ENCODE results near the gene TIAM1. TPM values are rescaled to one million over a fixed set of nuclear protein-coding genes. Genes with fewer than 3 reads are reported as not detected.
A peak's percentile ranks its signal among the peaks of the same experiment; 100 is the strongest.

The TIAM1 gene
- total and polyA plus RNA-seq, 12 donors: 6.5 to 33.3 (median 15.9) TPM

DNA sequence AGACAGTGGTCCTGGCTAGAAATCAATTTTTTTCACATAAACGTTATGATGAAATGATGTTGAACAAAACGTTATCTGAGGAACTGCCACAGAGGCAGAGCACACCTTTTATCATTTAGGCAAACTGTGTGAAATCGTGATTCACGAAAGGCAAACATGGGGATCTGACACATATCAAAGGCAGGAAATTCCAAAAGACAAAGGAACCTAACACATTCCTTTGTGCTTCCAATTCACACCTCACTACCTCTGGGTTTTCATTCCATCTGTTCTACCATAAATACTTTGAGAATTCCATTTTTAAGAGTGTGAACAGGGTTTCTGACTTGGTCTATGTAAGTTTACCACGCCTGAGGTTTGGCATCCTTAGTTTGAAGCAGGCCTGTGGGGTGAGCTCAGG is 186.3 kb downstream of the TIAM1 start:
- 60 to 69% (median 66%) methylated on average over 5 of the region's 5 CpGs for WGBS, 4 donors
- no peaks in the 10 kb centered on the region for H3K27me3 ChIP-seq
- no peak overlapping the region for H3K4me3 ChIP-seq
- no peak for DNase-seq
- H3K4me1 ChIP-seq (replicated peaks in 1 of 2): no peaks in the 10 kb centered on the region
- H3K9me3 ChIP-seq (replicated peaks in 1 of 3): no peaks in the 10 kb centered on the region
- peak overlapping the region in 1 of 5 donors; percentile 66 for H3K27ac ChIP-seq
- TF ChIP-seq, protein P1, sequence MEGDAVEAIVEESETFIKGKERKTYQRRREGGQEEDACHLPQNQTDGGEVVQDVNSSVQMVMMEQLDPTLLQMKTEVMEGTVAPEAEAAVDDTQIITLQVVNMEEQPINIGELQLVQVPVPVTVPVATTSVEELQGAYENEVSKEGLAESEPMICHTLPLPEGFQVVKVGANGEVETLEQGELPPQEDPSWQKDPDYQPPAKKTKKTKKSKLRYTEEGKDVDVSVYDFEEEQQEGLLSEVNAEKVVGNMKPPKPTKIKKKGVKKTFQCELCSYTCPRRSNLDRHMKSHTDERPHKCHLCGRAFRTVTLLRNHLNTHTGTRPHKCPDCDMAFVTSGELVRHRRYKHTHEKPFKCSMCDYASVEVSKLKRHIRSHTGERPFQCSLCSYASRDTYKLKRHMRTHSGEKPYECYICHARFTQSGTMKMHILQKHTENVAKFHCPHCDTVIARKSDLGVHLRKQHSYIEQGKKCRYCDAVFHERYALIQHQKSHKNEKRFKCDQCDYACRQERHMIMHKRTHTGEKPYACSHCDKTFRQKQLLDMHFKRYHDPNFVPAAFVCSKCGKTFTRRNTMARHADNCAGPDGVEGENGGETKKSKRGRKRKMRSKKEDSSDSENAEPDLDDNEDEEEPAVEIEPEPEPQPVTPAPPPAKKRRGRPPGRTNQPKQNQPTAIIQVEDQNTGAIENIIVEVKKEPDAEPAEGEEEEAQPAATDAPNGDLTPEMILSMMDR (IDR thresholded peaks at IDR 0.05): no peak
- TF ChIP-seq POLR2A (IDR thresholded peaks at IDR 0.05): no peak
- intact Hi-C loops (cut with DNase I): no loop called here
- H3K36me3 ChIP-seq (replicated peaks in 1 of 2): no peaks in the 10 kb centered on the region

DNA sequence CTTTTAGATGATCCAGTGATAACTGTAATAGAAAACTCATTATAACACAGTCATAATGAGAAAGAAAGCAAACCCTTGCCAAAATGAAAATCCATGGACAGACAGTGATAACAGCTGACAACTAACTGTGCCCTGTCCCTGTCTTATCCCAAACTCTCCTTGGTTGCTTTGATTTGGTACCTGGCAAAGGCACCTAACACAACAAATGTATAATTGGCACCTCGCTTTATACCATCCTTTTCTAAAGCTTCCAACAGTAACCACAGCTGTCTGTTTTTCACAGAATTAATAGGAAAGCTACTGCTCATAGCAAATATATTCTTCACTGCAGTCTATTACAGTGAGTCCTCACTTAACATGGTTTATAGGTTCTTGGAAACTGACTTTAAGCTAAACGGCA is 187.4 kb downstream of the TIAM1 start:
- intact Hi-C loops (cut with DNase I): no loop called here
- Histone ChIP-seq H3K27ac (no peak overlapping the region), H3K4me3 (no peak overlapping the region), H3K36me3 (replicated peaks in 1 of 2) (no peaks in the 10 kb centered on the region), H3K4me1 (replicated peaks in 1 of 2) (no peaks in the 10 kb centered on the region), H3K27me3 (no peaks in the 10 kb centered on the region), H3K9me3 (replicated peaks in 1 of 3) (no peaks in the 10 kb centered on the region)
- no peak for DNase-seq
- WGBS, 4 donors: 94 to 96% (median 95%) methylated on average over 2 of the region's 2 CpGs
- TF ChIP-seq POLR2A (IDR thresholded peaks at IDR 0.05): no peak
- TF ChIP-seq, protein P1 (IDR thresholded peaks at IDR 0.05): no peak

DNA sequence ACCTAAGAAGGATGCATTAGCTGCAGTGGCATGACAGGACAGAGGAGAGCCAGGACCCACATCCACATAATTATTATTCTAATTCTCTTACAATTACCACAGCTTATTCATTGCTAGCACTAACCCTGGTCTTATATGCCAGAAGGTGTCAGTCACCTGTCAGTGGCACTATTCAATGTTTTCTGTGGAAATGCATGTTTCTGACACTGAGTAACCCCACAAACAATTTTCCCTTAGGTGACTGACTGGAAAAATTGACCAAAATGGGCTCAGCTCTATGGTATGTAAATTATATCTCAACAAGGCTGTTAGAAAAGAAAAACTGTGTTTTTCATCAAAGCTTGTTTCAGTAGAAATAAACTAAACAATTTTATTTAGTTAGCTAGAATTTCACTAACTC is 187.9 kb downstream of the TIAM1 start:
- intact Hi-C loops (cut with DNase I): no loop called here
- no peak for DNase-seq
- Histone ChIP-seq H3K27ac (no peak overlapping the region), H3K27me3 (no peaks in the 10 kb centered on the region), H3K4me3 (no peak overlapping the region), H3K4me1 (replicated peaks in 1 of 2) (no peaks in the 10 kb centered on the region), H3K9me3 (replicated peaks in 1 of 3) (no peaks in the 10 kb centered on the region), H3K36me3 (replicated peaks in 1 of 2) (no peaks in the 10 kb centered on the region)
- TF ChIP-seq, protein P1 (IDR thresholded peaks at IDR 0.05): no peak
- TF ChIP-seq POLR2A (IDR thresholded peaks at IDR 0.05): no peak

DNA sequence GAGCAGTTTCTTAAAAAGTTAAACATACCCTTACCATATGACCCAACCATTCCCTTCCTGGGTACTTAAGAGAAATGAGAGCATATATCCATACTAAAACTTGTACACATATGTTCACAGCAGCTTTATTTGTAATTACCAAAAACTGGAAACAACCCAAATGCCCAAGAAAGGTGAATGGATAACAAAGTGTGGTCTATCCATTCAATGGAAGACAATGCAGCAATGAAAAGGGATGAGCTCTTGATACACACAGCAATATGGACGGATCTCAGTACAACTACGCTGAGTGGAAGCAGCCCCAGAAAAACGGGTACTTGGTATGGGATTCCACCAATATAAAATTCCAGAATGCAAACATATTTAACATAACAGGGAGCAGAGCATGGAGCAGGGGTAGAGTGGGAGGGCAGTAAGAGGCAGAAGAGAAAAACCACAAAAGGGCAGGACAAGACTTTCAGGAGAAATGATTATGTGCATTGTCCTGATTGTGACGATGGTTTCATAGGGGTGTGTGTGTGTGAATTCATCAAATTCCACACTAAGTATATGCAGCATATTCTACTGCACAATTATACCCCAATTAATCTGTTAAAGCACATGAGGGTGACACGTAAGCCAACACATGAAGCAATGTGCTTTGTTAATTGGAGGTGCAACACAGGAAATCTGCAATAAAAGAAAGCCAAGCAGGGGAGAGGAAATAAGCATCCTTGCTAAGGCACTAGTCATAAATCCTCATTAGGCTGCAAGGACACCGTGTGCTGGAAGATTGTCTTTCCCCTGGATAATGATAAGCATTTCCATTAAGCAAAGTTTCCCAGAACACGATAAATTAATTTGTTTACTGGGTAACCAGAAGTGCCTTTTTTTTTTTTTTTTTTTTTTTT is 192.7 kb downstream of the TIAM1 start:
- DNase-seq: peak in 1 of 7 donors; percentile 72

More for the DNA sequence above, 192.7 kb downstream of the TIAM1 start:
- 61 to 76% (median 66%) methylated on average over 7 of the region's 7 CpGs for WGBS, 4 donors
- no peak overlapping the region for H3K4me3 ChIP-seq
- no peaks in the 10 kb centered on the region for H3K4me1 ChIP-seq (replicated peaks in 1 of 2)
- H3K36me3 ChIP-seq (replicated peaks in 1 of 2): no peaks in the 10 kb centered on the region
- intact Hi-C loops (cut with DNase I): no loop called here
- H3K27ac ChIP-seq: peak overlapping the region in 2 of 5 donors; percentile 48 to 55
- no peaks in the 10 kb centered on the region for H3K27me3 ChIP-seq
- H3K9me3 ChIP-seq (replicated peaks in 1 of 3): no peaks in the 10 kb centered on the region
- TF ChIP-seq, protein P1 (IDR thresholded peaks at IDR 0.05): no peak
- no peak for TF ChIP-seq POLR2A (IDR thresholded peaks at IDR 0.05)

All from adrenal gland (tissue), 12 donors.